Measurements from ENCODE around the gene PARL.

GRCh38 chr3:183911087-183911486 lies 26.4 kb upstream of the PARL start:
- TF ChIP-seq POLR2A (IDR thresholded peaks at IDR 0.05): no peak
- no peak for TF ChIP-seq EP300 (IDR thresholded peaks at IDR 0.05)
